Umbilical cord (tissue), 2 donors: ENCODE results near the gene AOAH. TPM values are rescaled to one million over a fixed set of nuclear protein-coding genes. Genes with fewer than 3 reads are reported as not detected.
"Not testable (repeated sequence)": the region's sequence is repeated elsewhere in the genome, so short reads cannot be mapped to it uniquely, and the experiment has no call there.

Source experiments
- DNase-seq: peaks from one replicate; pipeline ENCODE4 v3.0.0-alpha.2; 2015; ENCODE audit warnings: low spot score
- total RNA-seq: library from RNA; depleted of rRNA; stranded (reverse); fragments of >200 nt; gene quantifications from one replicate; pipeline ENCODE4 v1.2.3, GENCODE V29; 2014; ENCODE audit warnings: low replicate concordance; ENCODE audit not compliant: insufficient read depth

AOAH gene
- total RNA-seq, 1 donor from 2014 or later, result 2.6 TPM

DNA sequence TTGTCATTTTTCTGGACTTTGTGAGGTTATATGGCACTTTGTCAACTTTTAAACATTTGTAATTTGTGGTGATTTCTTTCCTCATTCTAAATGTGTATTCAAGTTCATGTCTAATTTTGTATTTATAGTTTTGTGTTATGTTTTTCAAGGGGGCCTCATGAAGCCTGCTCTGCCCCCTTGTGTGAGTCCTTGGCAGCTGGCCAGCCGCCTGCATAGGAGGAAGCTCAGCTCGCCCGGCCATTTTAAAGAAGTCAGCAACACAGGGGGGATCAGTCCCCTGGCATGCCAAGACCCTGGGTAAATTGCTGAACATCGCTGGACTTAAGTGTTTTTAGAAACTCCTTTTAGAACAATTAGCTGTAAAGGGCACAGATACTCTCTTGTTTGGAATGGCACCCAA, 211.7 kb downstream of the AOAH start:
- DNase-seq, result no peak

DNA sequence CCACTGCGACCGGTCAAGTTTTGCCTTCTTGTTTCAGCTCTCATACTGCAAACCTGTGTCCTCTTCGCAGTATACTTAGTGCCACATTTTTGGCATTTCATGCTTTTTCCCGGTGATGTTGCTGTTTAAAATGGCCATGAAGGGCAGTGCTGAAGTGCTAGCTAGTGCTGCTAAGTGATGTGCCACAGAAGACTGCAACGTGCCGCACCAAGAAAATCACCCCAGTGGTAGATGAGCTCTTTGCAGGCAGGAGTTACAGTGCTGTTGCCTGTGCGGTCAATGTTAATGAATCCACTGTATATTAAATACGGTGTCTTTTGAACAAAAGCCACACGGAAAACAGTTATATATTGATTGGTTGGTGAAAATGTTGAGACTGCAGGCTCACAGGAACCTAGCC, 214.3 kb downstream of the AOAH start:
- no peak for DNase-seq

DNA sequence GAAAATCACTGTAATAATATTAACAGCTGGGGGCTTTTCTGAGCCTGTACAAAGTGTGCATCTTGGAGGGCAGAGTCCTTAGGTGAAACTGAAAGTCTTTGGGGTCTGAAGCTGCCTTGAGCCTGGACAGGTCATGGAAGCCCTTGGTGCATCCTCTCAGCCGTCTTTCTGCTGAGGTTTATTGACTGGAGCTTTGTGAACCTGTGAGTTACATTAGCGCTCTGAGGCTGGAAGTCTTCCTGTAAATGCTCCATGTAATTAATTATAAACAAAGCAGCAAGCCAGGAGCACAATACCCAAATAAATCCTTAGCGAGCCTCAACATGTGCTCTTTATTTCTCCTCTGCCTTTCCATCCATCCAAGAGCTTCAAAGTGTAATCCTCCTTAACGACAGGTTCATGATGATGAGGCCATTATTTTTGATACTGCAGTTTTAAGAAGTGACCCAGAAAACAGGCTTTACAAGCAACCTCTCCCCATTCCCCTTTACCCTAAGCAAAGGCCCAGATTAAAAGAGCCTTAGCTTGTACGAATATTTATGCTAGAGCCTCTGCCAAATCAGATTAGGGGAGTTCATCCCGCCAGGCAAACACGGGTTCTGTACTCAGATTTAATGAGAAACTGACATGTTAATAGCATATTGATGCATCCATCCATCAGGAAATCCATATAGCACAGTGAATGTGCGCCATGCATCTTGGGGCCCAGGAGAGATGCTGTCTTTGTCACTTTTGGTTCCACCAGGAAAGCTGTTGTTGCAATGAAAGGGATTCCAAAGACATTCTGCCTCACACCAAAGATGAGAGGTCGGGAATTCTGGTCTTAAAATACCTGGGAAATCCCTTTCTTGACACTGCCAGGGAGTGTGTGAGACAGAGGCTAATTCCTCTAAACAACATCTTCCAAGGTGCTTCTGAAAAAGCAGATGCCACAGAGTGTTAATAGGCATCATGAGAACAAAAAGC, 216.5 kb downstream of the AOAH start:
- no peak for DNase-seq

DNA sequence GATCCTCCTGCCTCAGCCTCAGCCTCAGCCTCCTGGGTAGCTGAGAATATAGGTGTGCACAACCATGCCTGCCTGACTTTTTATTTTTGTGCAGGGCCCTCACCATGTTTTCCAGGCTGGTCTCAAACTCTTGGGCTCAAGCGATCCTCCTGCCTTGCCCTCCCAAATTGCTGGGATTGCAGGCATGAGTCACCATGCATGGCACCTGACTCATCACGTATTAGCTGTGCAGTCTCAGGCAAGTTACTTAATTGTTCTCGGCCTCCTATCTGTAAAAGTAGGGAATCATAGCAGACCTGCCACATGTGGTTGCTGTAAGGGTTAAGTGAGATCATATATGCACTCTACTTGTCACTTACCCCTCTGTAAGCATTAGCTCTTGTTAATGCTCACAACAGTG, 217.5 kb downstream of the AOAH start:
- DNase-seq, result no peak

DNA sequence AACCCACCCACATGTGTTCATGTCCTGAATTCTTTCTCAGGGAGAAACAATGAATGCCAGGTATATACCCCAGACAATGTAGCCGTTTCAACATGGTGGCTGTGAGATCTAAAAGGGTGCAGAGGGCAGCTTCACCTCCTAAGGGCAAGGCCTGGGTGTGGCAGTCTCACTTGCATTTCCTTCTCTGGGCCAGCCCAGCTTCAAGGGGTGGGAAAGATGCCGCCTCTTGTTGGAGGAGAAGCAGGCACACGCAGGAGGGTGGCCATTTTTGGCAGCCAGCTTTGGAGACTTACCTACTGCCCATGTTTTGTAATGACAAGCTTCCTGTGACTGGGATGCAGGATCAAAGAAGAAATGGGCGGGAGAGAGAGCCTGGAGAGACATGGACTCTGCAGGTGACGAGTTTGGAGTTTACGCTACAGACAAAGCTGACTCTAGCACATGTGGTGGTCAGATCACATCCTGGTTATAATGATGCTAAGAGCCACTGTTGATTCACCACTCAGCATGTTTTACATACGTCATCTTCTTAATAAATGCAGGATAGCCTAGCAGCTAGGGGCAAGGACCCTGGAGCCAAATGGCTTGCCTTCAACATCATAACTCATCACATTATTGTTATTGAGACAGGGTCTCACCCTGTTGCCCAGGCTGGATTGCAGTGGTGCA, 218.0 kb downstream of the AOAH start:
- DNase-seq, result no peak

DNA sequence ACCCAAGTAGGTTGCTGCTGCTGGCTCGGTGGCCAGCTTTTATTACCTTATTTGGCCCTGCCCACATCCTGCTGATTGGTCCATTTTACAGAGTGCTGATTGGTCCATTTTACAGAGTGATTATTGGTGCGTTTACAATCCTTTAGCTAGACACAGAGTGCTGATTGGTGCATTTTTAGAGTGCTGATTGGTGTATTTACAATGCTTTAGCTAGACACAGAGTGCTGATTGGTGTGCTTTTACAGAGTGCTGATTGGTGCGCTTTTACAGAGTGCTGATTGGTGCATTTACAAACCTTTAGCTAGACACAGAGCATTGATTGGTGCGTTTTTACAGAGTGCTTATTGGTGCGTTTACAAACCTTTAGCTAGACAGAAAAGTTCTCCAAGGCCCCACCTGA, 219.7 kb downstream of the AOAH start:
- not testable (repeated sequence) for DNase-seq

DNA sequence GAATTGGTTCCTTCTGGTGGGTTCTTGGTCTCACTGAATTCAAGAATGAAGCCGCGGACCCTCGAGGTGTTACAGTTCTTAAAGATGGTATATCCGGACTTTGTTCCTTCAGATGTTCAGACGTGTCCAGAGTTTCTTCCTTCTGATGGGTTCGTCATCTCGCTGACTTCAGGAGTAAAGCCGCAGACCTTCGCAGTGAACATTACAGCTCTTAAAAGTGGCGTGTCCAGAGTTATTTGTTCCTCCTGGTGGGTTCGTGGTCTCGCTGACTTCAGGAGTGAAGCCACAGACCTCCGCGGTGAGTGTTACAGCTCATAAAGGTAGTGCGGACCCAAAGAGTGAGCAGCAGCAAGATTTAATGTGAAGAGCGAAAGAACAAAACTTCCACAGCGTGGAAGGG, 220.1 kb downstream of the AOAH start:
- not testable (repeated sequence) for DNase-seq

DNA sequence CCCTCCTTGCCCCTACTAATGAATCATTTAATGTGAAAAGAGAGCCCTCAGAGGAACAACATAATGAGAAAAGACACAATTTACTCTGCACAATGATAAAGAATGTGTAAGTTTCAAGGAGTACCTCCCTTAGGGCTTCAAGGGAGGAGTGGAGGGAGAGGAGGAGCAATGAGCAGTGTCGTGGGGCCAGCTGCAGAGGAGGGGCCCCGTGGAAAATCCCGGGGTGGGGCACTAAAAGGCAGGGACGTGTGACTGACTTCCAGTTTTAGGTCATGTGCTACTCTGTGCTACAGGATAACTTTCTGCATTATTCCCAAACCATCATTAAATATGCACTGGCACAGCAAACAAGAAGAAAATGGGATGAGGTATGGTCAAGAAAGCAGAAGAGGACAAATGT, 226.5 kb downstream of the AOAH start:
- no peak for DNase-seq

DNA sequence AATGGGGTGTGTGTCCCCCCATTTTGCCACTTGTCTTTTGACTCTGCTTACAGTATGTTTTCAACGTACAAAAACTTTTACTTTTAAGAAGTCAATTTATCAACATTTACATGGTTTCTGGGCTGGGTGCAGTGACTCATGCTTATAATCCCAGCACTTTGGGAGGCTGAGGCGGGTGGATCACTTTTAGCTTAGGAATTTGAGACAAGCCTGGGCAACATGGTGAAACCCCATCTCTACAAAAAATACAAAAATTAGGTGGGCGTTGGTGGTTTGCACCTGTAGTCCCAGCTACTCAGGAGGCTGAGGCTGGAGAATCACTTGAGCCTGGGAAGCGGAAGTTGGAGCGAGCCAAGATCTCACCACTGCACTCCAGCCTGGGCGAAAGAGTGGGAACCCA, 227.1 kb downstream of the AOAH start:
- DNase-seq, result not testable (repeated sequence)

DNA sequence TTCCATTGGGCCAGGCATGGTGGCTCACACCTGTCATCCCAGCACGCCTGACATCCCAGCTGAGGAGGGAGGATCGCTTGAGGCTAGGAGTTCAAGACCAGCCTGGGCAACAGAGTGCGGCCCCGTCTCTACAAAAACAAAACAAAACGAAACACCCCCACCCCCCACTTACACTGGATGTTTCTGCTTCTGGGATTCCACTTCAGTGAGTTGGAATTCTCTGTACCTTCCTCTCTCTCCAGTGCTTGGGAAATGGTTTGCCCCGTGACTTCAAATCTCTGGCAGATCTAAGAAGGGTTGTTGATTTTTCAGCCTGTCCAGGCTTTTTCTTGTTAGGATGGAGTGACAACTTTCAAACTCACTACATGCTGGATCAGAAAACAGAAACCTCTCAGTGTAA, 227.7 kb downstream of the AOAH start:
- DNase-seq, result no peak

DNA sequence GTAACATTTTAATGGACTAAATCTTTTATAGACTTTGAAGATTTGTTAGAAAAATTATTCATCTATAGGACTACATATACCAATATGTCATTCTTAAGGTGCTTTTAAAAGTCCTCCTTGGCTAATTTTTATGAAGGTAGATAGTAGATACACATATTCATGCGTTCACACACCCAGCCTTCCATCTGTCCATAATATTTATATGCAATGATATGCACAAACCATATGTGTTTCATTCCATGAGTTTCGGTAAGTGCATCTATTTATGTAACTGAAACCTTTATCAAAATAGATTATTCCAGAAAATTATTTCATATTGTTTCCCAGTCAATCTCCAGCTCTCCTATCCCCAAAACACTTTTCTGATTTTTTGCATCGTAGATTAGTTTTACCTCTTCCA, 233.0 kb downstream of the AOAH start:
- no peak for DNase-seq

DNA sequence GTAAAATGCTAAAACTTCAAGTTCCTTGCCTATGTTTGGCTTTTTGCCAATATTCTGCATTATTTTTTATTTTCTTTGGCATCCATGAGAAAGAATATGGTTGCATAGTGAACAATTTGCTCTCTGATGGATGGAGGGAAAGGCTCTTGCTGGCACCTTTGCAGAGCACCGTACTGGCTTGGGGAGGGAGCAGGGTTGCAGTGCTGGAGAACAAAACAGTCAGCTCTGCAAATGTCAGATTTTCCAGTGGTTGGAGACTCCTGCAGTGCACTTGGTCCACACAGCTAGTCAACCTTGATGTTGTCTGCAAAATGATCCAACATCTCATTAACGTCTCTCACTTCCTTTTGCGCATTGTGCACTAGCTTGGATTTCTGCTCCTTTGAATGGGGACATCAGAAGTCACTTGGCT, 233.9 kb downstream of the AOAH start:
- no peak for DNase-seq

DNA sequence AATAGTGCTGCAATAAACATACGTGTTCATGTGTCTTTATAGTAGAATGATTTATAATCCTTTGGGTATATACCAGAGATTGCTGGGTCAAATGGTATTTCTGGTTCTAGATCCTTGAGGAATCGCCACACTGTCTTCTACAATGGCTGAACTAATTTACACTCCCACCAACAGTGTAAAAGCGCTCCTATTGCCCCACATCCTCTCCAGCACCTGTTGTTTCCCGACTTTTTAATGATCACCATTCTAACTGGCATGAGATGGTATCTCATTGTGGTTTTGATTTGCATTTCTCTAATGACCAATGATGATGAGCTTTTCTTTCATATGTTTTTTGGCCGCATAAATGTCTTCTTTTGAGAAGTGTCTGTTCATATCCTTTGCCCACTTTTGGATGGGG, 235.6 kb downstream of the AOAH start:
- not testable (repeated sequence) for DNase-seq

DNA sequence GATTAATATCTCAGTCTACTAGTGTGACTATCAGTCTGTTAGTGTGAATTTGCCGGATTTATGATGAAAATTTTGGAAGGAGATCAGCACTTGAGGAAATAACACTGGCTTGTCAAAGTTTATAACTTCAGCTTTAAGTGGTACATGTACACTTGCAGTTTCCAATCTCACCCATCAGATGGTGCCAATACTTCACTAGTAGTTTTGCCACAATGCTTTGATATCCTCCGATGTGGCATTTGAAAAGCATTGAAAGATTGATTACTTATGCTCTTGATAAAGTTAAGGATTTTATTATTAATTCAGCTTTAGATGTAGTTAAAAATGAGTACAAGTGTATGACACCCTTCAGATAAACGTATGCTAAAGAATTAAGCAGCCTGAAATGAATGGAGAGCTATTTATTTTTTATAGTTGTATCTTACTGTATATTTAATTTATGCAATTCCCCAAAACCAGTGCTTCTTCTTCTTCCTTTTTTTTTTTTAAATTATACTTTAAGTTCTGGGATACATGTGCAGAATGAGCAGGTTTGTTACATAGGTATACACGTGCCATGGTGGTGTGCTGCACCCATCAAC, 236.4 kb downstream of the AOAH start:
- DNase-seq, result peak; percentile 68

DNA sequence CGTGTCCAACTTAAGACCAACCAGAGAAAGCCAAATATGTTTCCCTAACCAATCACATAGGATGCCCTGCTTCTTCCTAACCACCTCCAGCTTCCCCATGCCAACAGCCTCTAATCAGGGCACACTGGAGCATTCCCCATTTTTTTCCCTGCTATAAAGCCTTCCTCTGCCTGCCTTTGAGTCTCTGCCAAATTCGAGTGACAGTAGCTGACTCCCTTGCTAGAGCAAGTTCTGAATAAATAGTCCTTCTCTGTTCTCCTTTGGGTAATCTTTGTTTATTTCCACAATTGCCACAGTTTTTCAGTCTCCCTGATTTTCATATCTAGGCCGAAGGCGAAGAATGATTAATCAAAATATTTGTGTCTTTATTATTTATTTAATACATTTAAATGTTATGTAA, 238.0 kb downstream of the AOAH start:
- DNase-seq, result no peak

DNA sequence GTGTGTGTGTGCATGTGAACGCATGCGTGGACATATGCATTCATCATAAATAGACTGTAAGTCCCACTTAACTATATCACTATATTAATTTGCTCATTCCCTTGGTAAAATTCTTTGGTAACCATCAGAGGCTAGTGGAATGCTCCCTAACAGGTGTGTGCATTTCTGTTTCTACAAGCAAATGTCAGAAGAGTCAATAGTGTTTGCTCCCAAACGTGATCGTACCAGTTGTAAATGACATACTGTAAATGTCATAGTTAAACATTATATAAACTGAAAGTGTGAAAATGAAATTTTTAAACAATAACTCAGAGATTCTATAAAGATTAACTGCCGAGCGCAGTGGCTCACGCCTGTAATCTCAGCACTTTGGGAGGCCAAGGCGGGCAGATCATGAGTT, 240.0 kb downstream of the AOAH start:
- no peak for DNase-seq

DNA sequence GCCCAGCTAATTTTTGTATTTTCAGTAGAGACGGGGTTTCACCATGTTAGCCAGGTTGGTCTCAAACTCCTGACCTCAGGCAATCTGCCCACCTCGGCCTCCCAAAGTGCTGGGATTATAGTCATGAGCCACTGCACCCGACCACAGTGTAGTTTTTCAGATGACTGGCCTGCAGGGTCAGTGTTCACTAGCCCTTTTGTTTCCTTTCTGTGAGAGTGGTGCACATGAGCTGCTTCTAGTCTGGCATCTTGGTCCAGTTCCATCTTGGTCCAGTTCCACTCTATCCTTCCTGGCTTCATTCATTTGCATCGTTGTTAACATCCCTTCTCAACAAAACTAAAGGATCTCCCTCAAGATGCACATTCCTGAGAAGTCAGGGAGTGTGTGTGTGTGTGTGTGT, 240.4 kb downstream of the AOAH start:
- not testable (repeated sequence) for DNase-seq

DNA sequence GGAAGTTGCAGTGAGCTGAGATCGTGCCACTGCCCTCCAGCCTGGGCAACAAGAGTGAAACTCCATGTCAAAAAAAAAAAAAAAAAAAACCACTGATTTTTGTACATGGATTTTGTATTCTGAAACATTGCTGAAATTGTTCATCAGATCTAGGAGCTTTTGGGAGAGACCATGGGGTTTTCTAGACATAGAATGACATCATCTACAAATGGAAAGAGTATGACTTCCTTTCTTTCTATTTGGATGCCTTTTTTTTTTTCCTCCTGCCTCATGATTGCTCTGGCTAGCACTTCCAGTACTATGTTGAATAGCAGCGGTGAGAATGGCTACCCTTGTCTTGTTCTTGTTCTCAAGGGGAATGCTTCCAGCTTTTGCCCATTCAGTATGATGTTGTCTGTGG, 245.5 kb downstream of the AOAH start:
- no peak for DNase-seq

DNA sequence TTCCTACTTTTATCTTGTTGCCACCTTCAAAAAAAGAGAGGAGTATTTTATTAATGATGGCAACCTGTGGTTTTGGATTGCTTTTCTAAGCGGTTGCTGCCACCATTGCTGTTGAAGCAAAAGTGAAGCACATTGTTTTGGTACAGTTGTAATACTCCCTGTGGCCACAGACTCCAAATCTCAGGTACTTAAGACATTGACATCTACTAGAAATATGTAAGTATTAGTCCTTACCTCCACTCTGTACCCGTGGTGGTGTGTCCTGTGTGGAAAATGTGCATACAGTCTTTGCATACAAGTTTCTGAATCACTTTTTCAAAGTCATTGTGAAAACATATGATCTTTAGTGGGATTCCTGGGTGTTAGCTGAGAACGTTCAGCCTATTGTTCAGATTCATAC, 248.9 kb downstream of the AOAH start:
- DNase-seq, result no peak

DNA sequence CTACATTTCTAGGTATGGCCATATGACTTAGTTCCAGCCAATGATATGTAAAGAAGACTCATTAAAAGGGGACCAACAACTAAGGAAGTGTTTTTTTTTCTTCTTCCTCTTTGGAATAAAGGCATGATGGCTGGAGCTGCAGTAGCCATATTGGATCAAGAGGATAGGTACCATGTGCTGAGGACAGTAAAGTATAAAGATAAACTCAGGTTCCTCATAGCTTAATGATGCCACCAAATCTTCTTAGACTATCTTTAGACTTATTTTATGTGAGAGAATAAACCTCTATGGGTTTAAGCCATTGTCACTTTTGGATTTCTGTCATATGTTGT, 249.3 kb downstream of the AOAH start:
- no peak for DNase-seq

DNA sequence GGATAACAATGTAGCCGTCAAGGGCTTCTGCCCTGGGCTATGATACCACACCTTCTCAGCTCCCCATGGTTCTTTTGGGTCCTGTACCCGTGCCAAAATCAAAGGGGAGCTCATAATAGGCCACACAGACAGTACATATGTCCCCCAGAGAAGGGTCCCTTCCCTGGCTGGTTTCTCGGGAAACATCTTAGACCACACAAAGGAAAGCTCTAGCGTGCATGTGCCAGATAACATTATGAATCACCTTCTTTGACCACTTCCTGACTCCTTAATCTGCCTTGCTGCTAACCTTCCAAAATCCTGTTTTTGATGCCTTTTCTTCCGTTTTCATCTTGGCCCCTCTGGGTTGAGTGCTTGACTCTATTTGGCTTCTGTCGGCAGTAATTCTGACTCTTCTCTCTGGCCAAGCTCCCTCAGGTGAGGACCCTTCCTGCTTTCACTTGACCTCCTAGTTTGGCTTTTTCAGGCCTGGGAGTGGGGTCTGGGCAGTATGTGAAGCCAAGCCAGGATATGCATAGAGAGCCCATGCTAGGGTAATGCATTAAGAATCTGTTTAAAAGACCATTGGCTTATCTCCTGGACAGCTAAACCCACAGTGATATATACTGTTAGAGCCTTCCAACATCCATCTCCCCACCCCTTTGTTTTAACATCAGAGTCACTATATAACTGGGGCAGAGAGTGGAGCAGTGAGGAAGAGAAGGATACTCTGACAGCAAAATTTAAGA, 249.8 kb downstream of the AOAH start:
- DNase-seq, result no peak
